H9 (cell line): ENCODE data around the gene ZDHHC1. TPM values are rescaled to one million over a fixed set of nuclear protein-coding genes. Genes with fewer than 3 reads are reported as not detected.

Experiments
- DNase-seq: peaks from one replicate; pipeline ENCODE4 v3.0.0-alpha.2; 2017
- H2AFZ ChIP-seq: one replicate; pipeline ENCODE4 v1.6.1; 2013; ENCODE audit warnings: mild to moderate bottlenecking, low read length, control low read depth, moderate library complexity
- H2AK5ac ChIP-seq: 2 replicates; pipeline ENCODE4 v1.6.1; 2013; ENCODE audit warnings: low read length, control low read depth, mixed read lengths; ENCODE audit not compliant: insufficient read length
- H2BK120ac ChIP-seq: one replicate; pipeline ENCODE4 v1.6.1; 2013; ENCODE audit warnings: low read depth, mild to moderate bottlenecking, low read length, control low read depth, inconsistent platforms; ENCODE audit not compliant: poor library complexity, severe bottlenecking
- H2BK12ac ChIP-seq: 2 replicates; pipeline ENCODE4 v1.6.1; 2013; ENCODE audit warnings: low read length, control low read depth, mixed read lengths, low read depth; ENCODE audit not compliant: insufficient read length
- H2BK15ac ChIP-seq: 2 replicates; pipeline ENCODE4 v1.6.1; 2013; ENCODE audit warnings: low read depth, low read length, control low read depth
- H2BK20ac ChIP-seq: one replicate; pipeline ENCODE4 v1.6.1; 2013; ENCODE audit warnings: low read depth, mild to moderate bottlenecking, low read length, control low read depth, inconsistent platforms; ENCODE audit not compliant: poor library complexity, severe bottlenecking
- H2BK5ac ChIP-seq: 2 replicates; pipeline ENCODE4 v1.6.1; 2013; ENCODE audit warnings: low read length, control low read depth, mixed read lengths; ENCODE audit not compliant: insufficient read length
- H3K14ac ChIP-seq: 2 replicates; pipeline ENCODE4 v1.6.1; 2013; ENCODE audit warnings: low read length, control low read depth; ENCODE audit not compliant: insufficient read depth
- H3K18ac ChIP-seq: 2 replicates; pipeline ENCODE4 v1.6.1; 2013; ENCODE audit warnings: low read depth, mild to moderate bottlenecking, mixed read lengths, low read length, control low read depth; ENCODE audit not compliant: insufficient read length
- H3K23ac ChIP-seq: 2 replicates; pipeline ENCODE4 v1.6.1; 2013; ENCODE audit warnings: low read length, control low read depth, mixed read lengths, low read depth; ENCODE audit not compliant: insufficient read length
- H3K23me2 ChIP-seq: 2 replicates; pipeline ENCODE4 v1.6.1; 2013; ENCODE audit warnings: low read depth, mild to moderate bottlenecking, mixed read lengths, low read length, control low read depth; ENCODE audit not compliant: insufficient read length, poor library complexity, severe bottlenecking
- H3K27ac ChIP-seq: 2 replicates; pipeline ENCODE4 v1.5.1; 2013; ENCODE audit warnings: low read length, control low read depth, mixed read lengths, low read depth; ENCODE audit not compliant: insufficient read length
- H3K27me3 ChIP-seq: 2 replicates; pipeline ENCODE4 v1.6.1; 2013; ENCODE audit warnings: low read length, control low read depth, inconsistent platforms; ENCODE audit not compliant: insufficient read depth
- H3K4ac ChIP-seq: 2 replicates; pipeline ENCODE4 v1.6.1; 2013; ENCODE audit warnings: low read depth, mild to moderate bottlenecking, control low read depth, inconsistent platforms, low read length, moderate library complexity
- H3K4me1 ChIP-seq: 2 replicates; pipeline ENCODE4 v1.6.1; 2013; ENCODE audit warnings: low read length, control low read depth, inconsistent platforms; ENCODE audit not compliant: insufficient read depth
- H3K4me2 ChIP-seq: 2 replicates; pipeline ENCODE4 v1.6.1; 2013; ENCODE audit warnings: low read length, control low read depth, mixed read lengths; ENCODE audit not compliant: insufficient read length, insufficient read depth
- H3K56ac ChIP-seq: 2 replicates; pipeline ENCODE4 v1.6.1; 2013; ENCODE audit warnings: low read depth, mild to moderate bottlenecking, mixed read lengths, low read length, control low read depth; ENCODE audit not compliant: insufficient read length
- H3K79me1 ChIP-seq: 2 replicates; pipeline ENCODE4 v1.6.1; 2013; ENCODE audit warnings: low read depth, mild to moderate bottlenecking, moderate library complexity, low read length, control low read depth, inconsistent platforms; ENCODE audit not compliant: insufficient read depth, poor library complexity, severe bottlenecking
- H3K79me2 ChIP-seq: 2 replicates; pipeline ENCODE4 v1.6.1; 2013; ENCODE audit warnings: low read length, control low read depth, inconsistent platforms; ENCODE audit not compliant: insufficient read depth
- H3K9ac ChIP-seq: 2 replicates; pipeline ENCODE4 v1.6.1; 2013; ENCODE audit warnings: low read length, control low read depth, mixed read lengths; ENCODE audit not compliant: insufficient read length; ENCODE audit errors: extremely low read depth
- H3K9me3 ChIP-seq: one replicate; pipeline ENCODE4 v1.6.1; 2013; ENCODE audit warnings: low read depth, low read length, inconsistent platforms; ENCODE audit not compliant: control insufficient read depth
- H3T11ph ChIP-seq: one replicate; pipeline ENCODE4 v1.6.1; 2013; ENCODE audit warnings: mild to moderate bottlenecking, low read length, control low read depth, inconsistent platforms
- H4K20me1 ChIP-seq: one replicate; pipeline ENCODE4 v1.6.1; 2013; ENCODE audit not compliant: control insufficient read depth, insufficient read length, insufficient read depth
- H4K5ac ChIP-seq: 2 replicates; pipeline ENCODE4 v1.6.1; 2013; ENCODE audit warnings: low read depth, mild to moderate bottlenecking, mixed read lengths, low read length, control low read depth; ENCODE audit not compliant: insufficient read length
- H4K8ac ChIP-seq: replicated peaks from 2 replicates; pipeline ENCODE4 v1.6.1; 2013; ENCODE audit warnings: low read length, control low read depth, mixed read lengths, low read depth; ENCODE audit not compliant: insufficient read length
- H4K91ac ChIP-seq: 2 replicates; pipeline ENCODE4 v1.6.1; 2013; ENCODE audit warnings: low read depth, mild to moderate bottlenecking, moderate library complexity, mixed read lengths, low read length, control low read depth; ENCODE audit not compliant: insufficient read length
- H3K27ac Mint-ChIP-seq, 3 experiments: 2 replicates in 2 of 3; 3 replicates in 1 of 3; pipeline ENCODE4 v1.8.0; 2020 to 2021; ENCODE audit warnings: mixed read lengths in 3 of 3, mild to moderate bottlenecking in 1 of 3, moderate library complexity in 1 of 3
- H3K27me3 Mint-ChIP-seq: 2 replicates; pipeline ENCODE4 v1.8.0; 2021; ENCODE audit warnings: low read depth, mild to moderate bottlenecking, moderate library complexity, mixed read lengths
- H3K36me3 Mint-ChIP-seq, 3 experiments: 2 replicates in 2 of 3; 3 replicates in 1 of 3; pipeline ENCODE4 v1.8.0; 2020 to 2021; ENCODE audit warnings: low read depth in 3 of 3, mixed read lengths in 3 of 3; ENCODE audit not compliant: insufficient read depth in 1 of 3
- H3K4me1 Mint-ChIP-seq, 2 experiments: 2 replicates each; pipeline ENCODE4 v1.8.0; 2020; ENCODE audit warnings: mixed read lengths in 2 of 2
- H3K4me3 Mint-ChIP-seq, 2 experiments: 2 replicates in 1 of 2; 3 replicates in 1 of 2; pipeline ENCODE4 v1.8.0; 2020 to 2021; ENCODE audit warnings: mild to moderate bottlenecking in 2 of 2, mixed read lengths in 2 of 2, moderate library complexity in 1 of 2
- H3K9me3 Mint-ChIP-seq, 2 experiments: 2 replicates in 1 of 2; 3 replicates in 1 of 2; pipeline ENCODE4 v1.8.0; 2020; ENCODE audit warnings: mild to moderate bottlenecking in 2 of 2, mixed read lengths in 2 of 2, moderate library complexity in 1 of 2
- WGBS: extraction: QIAGEN DNeasy Blood & Tissue Kit; methylation state at CpG from one replicate; pipeline ENCODE4 v1.1.7; 2013; ENCODE audit warnings: missing lambda C conversion rate, low lambda C conversion rate, mixed read lengths; ENCODE audit not compliant: insufficient read length; ENCODE audit errors: extremely low coverage; 5-methylcytosine and 5-hydroxymethylcytosine counted together
- total RNA-seq: library from RNA; stranded (reverse); gene quantifications from 2 replicates; pipeline ENCODE4 v1.2.1, GENCODE V29; 2021
- TF ChIP-seq, protein P1 (sequence below): fragments of 200-600 bp; sonication (generic); conservative IDR thresholded peaks from 3 replicates; pipeline ENCODE4 v1.8.0; 2021; ENCODE audit warnings: antibody characterized with exemption, mild to moderate bottlenecking

The ZDHHC1 gene
- total RNA-seq, 1 experiment from 2014 or later: 3.7 TPM

DNA sequence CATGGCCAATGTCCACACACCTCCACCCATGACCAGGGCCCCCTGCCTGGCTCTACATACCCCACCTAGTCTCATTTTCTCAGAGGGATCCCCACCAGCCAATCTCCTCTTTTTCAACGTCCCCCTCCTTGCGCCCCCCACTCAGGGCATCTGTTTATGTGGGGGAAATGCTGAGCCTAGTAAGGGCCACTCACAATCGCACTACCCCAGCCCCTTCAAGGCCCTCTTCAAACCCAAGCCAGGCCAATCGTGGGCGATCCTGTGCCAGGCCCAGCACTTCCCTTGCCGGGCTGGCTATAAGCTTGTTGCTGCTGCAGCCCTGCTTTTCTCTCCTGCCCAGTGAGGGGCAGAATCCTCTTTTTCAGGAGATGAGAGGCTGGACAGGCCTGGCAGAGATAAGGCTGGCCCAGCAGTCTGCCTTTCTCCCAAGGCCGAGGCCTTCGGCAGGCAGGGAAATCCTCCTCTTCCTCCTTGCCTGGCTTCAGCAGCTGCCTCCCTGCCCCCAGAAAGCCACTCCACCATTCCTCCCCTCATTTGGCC lies 30.8 kb upstream of the ZDHHC1 start:
- H3K9me3 ChIP-seq: no peaks in the 10 kb centered on the region

More for the DNA sequence above, 30.8 kb upstream of the ZDHHC1 start:
- no peak overlapping the region for H4K5ac ChIP-seq
- H3K27ac ChIP-seq: no peak overlapping the region
- H2AFZ ChIP-seq: no peak overlapping the region
- H2AK5ac ChIP-seq: no peak overlapping the region
- H3K18ac ChIP-seq: no peak overlapping the region
- H3K23ac ChIP-seq: no peak overlapping the region
- H3T11ph ChIP-seq: no peak overlapping the region
- H3K9ac ChIP-seq: no peak overlapping the region
- H2BK120ac ChIP-seq: no peak overlapping the region
- peaks cover 0 to 24% (median 11%) of the 10 kb centered on the region in 3 experiments; a peak in 6 of 7 replicates for H3K36me3 Mint-ChIP-seq
- H3K4me3 Mint-ChIP-seq: no peak overlapping the region
- H3K4me1 Mint-ChIP-seq: peaks cover 11% of the 10 kb centered on the region in 2 experiments
- DNase-seq: no peak
- H3K79me2 ChIP-seq: no peaks in the 10 kb centered on the region
- H3K27me3 ChIP-seq: no peaks in the 10 kb centered on the region
- TF ChIP-seq, protein P1, sequence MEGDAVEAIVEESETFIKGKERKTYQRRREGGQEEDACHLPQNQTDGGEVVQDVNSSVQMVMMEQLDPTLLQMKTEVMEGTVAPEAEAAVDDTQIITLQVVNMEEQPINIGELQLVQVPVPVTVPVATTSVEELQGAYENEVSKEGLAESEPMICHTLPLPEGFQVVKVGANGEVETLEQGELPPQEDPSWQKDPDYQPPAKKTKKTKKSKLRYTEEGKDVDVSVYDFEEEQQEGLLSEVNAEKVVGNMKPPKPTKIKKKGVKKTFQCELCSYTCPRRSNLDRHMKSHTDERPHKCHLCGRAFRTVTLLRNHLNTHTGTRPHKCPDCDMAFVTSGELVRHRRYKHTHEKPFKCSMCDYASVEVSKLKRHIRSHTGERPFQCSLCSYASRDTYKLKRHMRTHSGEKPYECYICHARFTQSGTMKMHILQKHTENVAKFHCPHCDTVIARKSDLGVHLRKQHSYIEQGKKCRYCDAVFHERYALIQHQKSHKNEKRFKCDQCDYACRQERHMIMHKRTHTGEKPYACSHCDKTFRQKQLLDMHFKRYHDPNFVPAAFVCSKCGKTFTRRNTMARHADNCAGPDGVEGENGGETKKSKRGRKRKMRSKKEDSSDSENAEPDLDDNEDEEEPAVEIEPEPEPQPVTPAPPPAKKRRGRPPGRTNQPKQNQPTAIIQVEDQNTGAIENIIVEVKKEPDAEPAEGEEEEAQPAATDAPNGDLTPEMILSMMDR: no peak
- H3K27ac Mint-ChIP-seq: peak overlapping the region in 1 of 3 experiments; percentile 65; a peak in 2 of 7 replicates
- no peaks in the 10 kb centered on the region for H4K20me1 ChIP-seq
- WGBS: no CpG with 5 or more reads among the region's 8 CpGs
- H3K4me1 ChIP-seq: no peaks in the 10 kb centered on the region
- H2BK12ac ChIP-seq: no peak overlapping the region
- no peak overlapping the region for H3K4ac ChIP-seq
- H4K8ac ChIP-seq: no peak overlapping the region
- no peaks in the 10 kb centered on the region for H3K79me1 ChIP-seq
- no peak overlapping the region for H2BK20ac ChIP-seq
- H3K56ac ChIP-seq: no peak overlapping the region
- H4K91ac ChIP-seq: no peak overlapping the region
- no peak overlapping the region for H2BK5ac ChIP-seq
- H3K9me3 Mint-ChIP-seq: no peaks in the 10 kb centered on the region
- no peak overlapping the region for H3K4me2 ChIP-seq
- no peaks in the 10 kb centered on the region for H3K23me2 ChIP-seq
- H3K27me3 Mint-ChIP-seq: no peaks in the 10 kb centered on the region
- no peak overlapping the region for H2BK15ac ChIP-seq
- H3K14ac ChIP-seq: no peak overlapping the region
